Activated B cell treated with CpG ODN at 0.5 μM for 24 hours (primary cell): Measurements from ENCODE around the gene PNKD. TPM values are rescaled to one million over a fixed set of nuclear protein-coding genes. Genes with fewer than 3 reads are reported as not detected.

Experiments
- ATAC-seq: fragments of 200-7000 bp; cut with Tn5 transposase; one replicate; pipeline ENCODE4 v1.10.0; 2021; ENCODE audit warnings: low read depth, mild to moderate bottlenecking, moderate library complexity
- CTCF ChIA-PET: fragments of 350-600 bp; sonication (Branson Sonifier 250); formaldehyde crosslinking; loops from one replicate; lab custom pipeline; 2021; ENCODE audit warnings: antibody characterized with exemption; lab: Charles Lee
- POLR2A ChIA-PET: fragments of 350-600 bp; sonication (Branson Sonifier 250); formaldehyde crosslinking; loops from one replicate; lab custom pipeline; 2021; ENCODE audit warnings: antibody characterized with exemption; lab: Charles Lee
- DNase-seq: peaks from one replicate; pipeline ENCODE4 v3.0.0; 2022
- H3K27ac Mint-ChIP-seq: one replicate; pipeline ENCODE4 v1.8.0; 2020; ENCODE audit warnings: mixed read lengths
- H3K27me3 Mint-ChIP-seq: one replicate; pipeline ENCODE4 v1.8.0; 2021; ENCODE audit warnings: mixed read lengths
- H3K36me3 Mint-ChIP-seq: one replicate; pipeline ENCODE4 v1.8.0; 2021; ENCODE audit warnings: low read depth, mixed read lengths
- H3K4me1 Mint-ChIP-seq: one replicate; pipeline ENCODE4 v1.8.0; 2021; ENCODE audit warnings: mixed read lengths
- H3K4me3 Mint-ChIP-seq: one replicate; pipeline ENCODE4 v1.8.0; 2020; ENCODE audit warnings: mild to moderate bottlenecking, mixed read lengths
- H3K9me3 Mint-ChIP-seq: one replicate; pipeline ENCODE4 v1.8.0; 2020; ENCODE audit warnings: mixed read lengths
- CTCF ChIP-seq: fragments of 200-600 bp; IDR thresholded peaks from one replicate; pipeline ENCODE4 v1.8.0; 2022; ENCODE audit warnings: antibody characterized with exemption, mild to moderate bottlenecking
- intact Hi-C: fragments of 100-400 bp; cut with micrococcal nuclease; formaldehyde crosslinking; loops from one replicate; pipeline ENCODE4 v1.15.1; 2024
- total RNA-seq: library from RNA; stranded (reverse); gene quantifications from 2 replicates; pipeline ENCODE4 v1.2.3, GENCODE V29; 2022

Gene PNKD
- total RNA-seq, 1 donor from 2014 or later, result 21.0 TPM

- no peak for TF ChIP-seq CTCF
- DNase-seq (no peak), ATAC-seq (no peak)
- Mint-ChIP-seq H3K27me3 (no peaks in the 10 kb centered on the region), H3K9me3 (no peaks in the 10 kb centered on the region), H3K36me3 (no peaks in the 10 kb centered on the region), H3K4me3 (peak overlapping the region; percentile 85), H3K4me1 (peaks cover 34% of the 10 kb centered on the region), H3K27ac (peak overlapping the region; percentile 84)
- intact Hi-C loops, result loop anchor here (1.0 to 5.0 kb wide), 3 partner anchors 29 to 74 kb away; partner anchors contain the start of gene TMBIM1
- CTCF ChIA-PET, result interaction anchor here (1.0 kb wide), 1 partner anchor 92 kb away, joined by 3 read pairs; no protein-coding TSS in a partner anchor
- POLR2A ChIA-PET, result interaction anchor here (0.6 to 2.1 kb wide), 9 partner anchors 9 to 317 kb away, joined by 3 to 7 read pairs (median 4); partner anchors contain the start of genes AAMP, PNKD and SLC11A1
Observed at GRCh38 chr2:218366621-218367414, 96.5 kb downstream of the PNKD start.

DNA sequence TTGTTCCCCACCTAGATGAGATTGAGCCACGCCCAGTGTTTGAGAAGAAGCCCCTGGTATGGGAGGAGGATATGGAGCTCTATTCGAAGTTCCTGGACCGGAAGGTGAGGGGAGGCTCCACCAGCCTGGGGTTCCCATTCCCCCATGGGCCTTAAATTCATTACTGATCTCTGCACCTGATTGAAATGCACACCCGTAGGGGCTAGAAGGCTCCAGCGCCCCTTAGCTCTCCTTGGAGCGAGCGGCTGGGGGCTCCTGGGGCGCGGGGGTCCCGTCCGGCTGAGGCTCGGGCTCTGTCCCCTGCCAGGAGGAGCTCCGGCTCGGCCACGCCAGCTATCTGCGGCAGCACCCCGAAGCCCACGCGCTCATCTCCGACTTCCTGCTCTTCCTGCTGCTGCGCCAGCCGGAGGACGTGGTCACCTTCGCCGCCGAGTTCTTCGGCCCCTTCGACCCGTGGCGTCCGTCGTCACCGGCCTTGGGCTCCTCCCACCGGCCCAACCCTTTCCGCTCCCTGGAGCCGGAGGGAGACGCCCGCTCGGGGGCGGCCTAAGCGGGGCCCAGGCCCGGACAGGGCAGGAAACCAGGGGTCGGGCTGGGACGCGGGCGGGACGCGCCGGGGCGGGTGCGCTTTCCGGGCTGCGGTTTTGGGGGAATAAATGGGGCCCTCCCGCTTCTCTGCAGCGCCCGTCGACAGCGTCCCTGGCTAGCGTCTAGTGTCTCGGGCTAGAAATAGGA, 97.3 kb downstream of the PNKD start:
- no peak for TF ChIP-seq CTCF
- CTCF ChIA-PET, result interaction anchor here (1.0 kb wide), 1 partner anchor 93 kb away, joined by 3 read pairs; no protein-coding TSS in a partner anchor
- Mint-ChIP-seq H3K4me3 (peak overlapping the region; percentile 85), H3K9me3 (no peaks in the 10 kb centered on the region), H3K27ac (peak overlapping the region; percentile 84), H3K27me3 (no peaks in the 10 kb centered on the region), H3K4me1 (peaks cover 36% of the 10 kb centered on the region), H3K36me3 (no peaks in the 10 kb centered on the region)
- POLR2A ChIA-PET, result interaction anchor here (0.5 to 2.1 kb wide), 10 partner anchors 10 to 922 kb away, joined by 3 to 7 read pairs (median 4); partner anchors contain the start of genes AAMP, PNKD and SLC11A1
- peak; percentile 86 for ATAC-seq
- intact Hi-C loops, result loop anchor here (1.0 to 5.0 kb wide), 4 partner anchors 29 to 75 kb away; partner anchors contain the start of gene TMBIM1
- DNase-seq, result peak; percentile 74

DNA sequence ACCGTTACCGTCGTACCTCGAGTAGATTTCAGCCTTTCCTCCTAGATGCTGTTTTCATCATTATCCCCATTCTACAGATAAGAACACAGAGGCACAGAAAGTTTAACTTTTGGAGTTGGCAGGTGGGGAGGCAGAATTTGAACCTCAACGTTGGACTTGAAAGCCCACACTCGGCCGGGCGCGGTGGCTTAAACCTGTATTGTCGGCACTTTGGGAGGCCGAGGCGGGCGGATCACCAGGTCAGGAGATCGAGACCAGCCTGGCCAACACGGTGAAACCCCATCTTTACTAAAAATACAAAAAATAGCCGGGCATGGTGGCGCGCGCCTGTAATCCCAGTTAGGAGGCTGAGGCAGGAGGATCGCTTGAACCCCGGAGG, 97.8 kb downstream of the PNKD start:
- Mint-ChIP-seq H3K27ac (peak overlapping the region; percentile 84), H3K27me3 (no peaks in the 10 kb centered on the region), H3K4me1 (peaks cover 33% of the 10 kb centered on the region), H3K36me3 (no peaks in the 10 kb centered on the region), H3K9me3 (no peaks in the 10 kb centered on the region), H3K4me3 (peak overlapping the region; percentile 85)
- ChIA-PET CTCF (interaction anchor here (1.0 to 1.2 kb wide), 2 partner anchors 29 to 93 kb away, joined by 3 to 4 read pairs; no protein-coding TSS in a partner anchor), POLR2A (interaction anchor here (0.5 to 2.1 kb wide), 4 partner anchors 25 to 921 kb away, joined by 3 to 7 read pairs (median 4); partner anchors contain the start of gene CTDSP1)
- intact Hi-C loops, result loop anchor here (2.0 to 5.0 kb wide), 2 partner anchors 33 to 46 kb away; no protein-coding TSS in a partner anchor
- ATAC-seq (no peak), DNase-seq (no peak)
- no peak for TF ChIP-seq CTCF

- Mint-ChIP-seq H3K4me1 (peaks cover 33% of the 10 kb centered on the region), H3K9me3 (no peaks in the 10 kb centered on the region), H3K27me3 (no peaks in the 10 kb centered on the region), H3K36me3 (no peaks in the 10 kb centered on the region), H3K4me3 (peak overlapping the region; percentile 85), H3K27ac (peak overlapping the region; percentile 84)
- POLR2A ChIA-PET, result interaction anchor here (0.7 to 2.1 kb wide), 5 partner anchors 12 to 807 kb away, joined by 3 to 7 read pairs (median 3); partner anchors contain the start of genes CATIP and CTDSP1
- no peak for ATAC-seq
- intact Hi-C loops, result loop anchor here (2.0 to 5.0 kb wide), 2 partner anchors 34 to 46 kb away; no protein-coding TSS in a partner anchor
- no peak for TF ChIP-seq CTCF
- no peak for DNase-seq
- CTCF ChIA-PET, result interaction anchor here (1.2 kb wide), 1 partner anchor 28 kb away, joined by 4 read pairs; no protein-coding TSS in a partner anchor
Observed at GRCh38 chr2:218368621-218369153, 98.4 kb downstream of the PNKD start.
